Liver (tissue), 3 donors: ENCODE results near the gene ADAMTS14.

Source experiments
- ATF3 ChIP-seq: IDR thresholded peaks from 2 replicates; pipeline ENCODE4 v1.6.1; 2016; ENCODE audit warnings: antibody characterized with exemption
- CTCF ChIP-seq: fragments of 150-350 bp; IDR thresholded peaks from 2 replicates; pipeline ENCODE4 v1.5.1; 2017; ENCODE audit warnings: improper control_type of control experiment, low read depth, low read length; ENCODE audit not compliant: missing input control
- EGR1 ChIP-seq, 2 donors: IDR thresholded peaks; 2 replicates each; pipeline ENCODE4 v1.6.1; 2016 to 2018; ENCODE audit warnings: antibody characterized with exemption in 2 of 2, low read depth in 2 of 2
- FOXA1 ChIP-seq: IDR thresholded peaks from 2 replicates; pipeline ENCODE4 v1.6.1; 2016; ENCODE audit warnings: antibody characterized with exemption
- GABPA ChIP-seq, 2 donors: IDR thresholded peaks in 1 of 2; conservative IDR thresholded peaks in 1 of 2; 2 replicates each; pipeline ENCODE4 v1.6.1; 2016; ENCODE audit warnings: antibody characterized with exemption in 2 of 2, mild to moderate bottlenecking in 1 of 2, moderate library complexity in 1 of 2
- HNF4G ChIP-seq: IDR thresholded peaks from 2 replicates; pipeline ENCODE4 v1.6.1; 2016; ENCODE audit warnings: antibody characterized with exemption
- JUND ChIP-seq, 2 donors: IDR thresholded peaks; 2 replicates each; pipeline ENCODE4 v1.6.1; 2016; ENCODE audit warnings: antibody characterized with exemption in 2 of 2
- MAX ChIP-seq: IDR thresholded peaks from 2 replicates; pipeline ENCODE4 v1.6.1; 2016; ENCODE audit warnings: antibody characterized with exemption
- RAD21 ChIP-seq, 2 donors: IDR thresholded peaks; 2 replicates each; pipeline ENCODE4 v1.6.1; 2016; ENCODE audit warnings: antibody characterized with exemption in 2 of 2, mild to moderate bottlenecking in 2 of 2
- REST ChIP-seq: IDR thresholded peaks from 2 replicates; pipeline ENCODE4 v1.6.1; 2016; ENCODE audit warnings: antibody characterized with exemption, mild to moderate bottlenecking
- SP1 ChIP-seq: IDR thresholded peaks from 2 replicates; pipeline ENCODE4 v1.6.1; 2018; ENCODE audit warnings: antibody characterized with exemption, mild to moderate bottlenecking
- TAF1 ChIP-seq: conservative IDR thresholded peaks from 2 replicates; pipeline ENCODE4 v1.6.1; 2016; ENCODE audit warnings: antibody characterized with exemption, mild to moderate bottlenecking
- YY1 ChIP-seq: IDR thresholded peaks from 2 replicates; pipeline ENCODE4 v1.6.1; 2016; ENCODE audit warnings: antibody characterized with exemption, mild to moderate bottlenecking
- ZBTB33 ChIP-seq: IDR thresholded peaks from 2 replicates; pipeline ENCODE4 v1.6.1; 2016; ENCODE audit warnings: antibody characterized with exemption
- donor health status: healthy.
- donor health status: healthy.

GRCh38 chr10:70735161-70735560 lies 62.9 kb downstream of the ADAMTS14 start:
- TF ChIP-seq CTCF (no peak), REST (no peak), JUND (IDR thresholded peaks at IDR 0.05) (no peak), ATF3 (no peak), FOXA1 (no peak), MAX (no peak), TAF1 (no peak), GABPA (IDR thresholded peaks at IDR 0.05 in 1 of 2, conservative IDR thresholded peaks at IDR 0.05 in 1 of 2) (no peak), EGR1 (IDR thresholded peaks at IDR 0.05; ENCODE audit: low read depth in 2 of 2) (no peak), SP1 (no peak), RAD21 (IDR thresholded peaks at IDR 0.05) (no peak), YY1 (no peak), HNF4G (no peak), ZBTB33 (no peak)
